Fibroblast of skin of back (primary cell): Measurements from ENCODE around the gene FLOT2.
"Not testable (repeated sequence)": the region's sequence is repeated elsewhere in the genome, so short reads cannot be mapped to it uniquely, and the experiment has no call there.

Experiments used
- DNase-seq: peaks from one replicate; pipeline ENCODE4 v3.0.0-alpha.2; 2013

The FLOT2 gene

GRCh38 chr17:28842282-28843012 lies 55.1 kb downstream of the FLOT2 start, which contains the start of gene FAM222B:
Gene FAM222B (minus strand): TSS chr17:28842790. CDS start chr17:28766667, 76,123 bp downstream.
- DNase-seq = peak; percentile 86

- no peak for DNase-seq
Measured at GRCh38 chr17:28841901-28842281, 55.6 kb downstream of the FLOT2 start.

DNA sequence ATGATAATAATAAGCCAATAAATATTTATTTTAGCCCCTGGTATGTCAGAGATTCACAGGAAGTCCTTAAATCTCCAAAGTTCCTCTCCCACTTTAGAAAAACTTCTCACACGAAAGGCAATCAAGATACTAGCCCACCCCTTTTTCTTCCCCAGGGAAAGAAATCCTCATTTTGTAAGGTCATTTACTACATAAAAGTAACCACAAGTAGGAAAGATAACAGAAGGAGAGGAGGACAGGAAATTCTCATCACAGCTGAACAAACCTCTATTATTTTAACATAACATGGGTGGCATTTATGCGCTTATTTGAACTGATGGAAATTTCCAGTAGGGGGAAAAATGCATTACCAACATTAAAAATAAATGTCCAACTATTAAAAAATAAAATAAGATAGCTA lies 58.3 kb downstream of the FLOT2 start:
- peak; percentile 30 for DNase-seq

- DNase-seq = not testable (repeated sequence)
Measured at GRCh38 chr17:28836541-28836940, 61.0 kb downstream of the FLOT2 start.

- DNase-seq = no peak
Measured at GRCh38 chr17:28834420-28834819, 63.1 kb downstream of the FLOT2 start.
